Epithelial cell of esophagus (primary cell): ENCODE measurements around the gene MTX1.

Experiments
- DNase-seq: peaks from one replicate; pipeline ENCODE4 v3.0.0; 2010; ENCODE audit warnings: low read depth
- H3K4me3 ChIP-seq: 2 replicates; pipeline ENCODE4 v1.5.1; 2011; ENCODE audit warnings: mild to moderate bottlenecking, low read length, control low read depth
- CTCF ChIP-seq: IDR thresholded peaks from 2 replicates; pipeline ENCODE4 v1.5.1; 2011; ENCODE audit warnings: low read depth, mild to moderate bottlenecking, low read length, control low read depth, inconsistent platforms; ENCODE audit not compliant: insufficient read depth; ENCODE audit errors: missing control alignments

The MTX1 gene

GRCh38 chr1:155195201-155196102 is 13.0 kb upstream of the MTX1 start:
- no peak for DNase-seq
- TF ChIP-seq CTCF: no peak
- peak overlapping the region; percentile 49 for H3K4me3 ChIP-seq

- no peak for TF ChIP-seq CTCF
- no peak overlapping the region for H3K4me3 ChIP-seq
- DNase-seq: no peak
Observed at GRCh38 chr1:155196103-155196892, 12.2 kb upstream of the MTX1 start.

GRCh38 chr1:155196893-155197638 is 11.4 kb upstream of the MTX1 start:
- no peak for DNase-seq
- no peak overlapping the region for H3K4me3 ChIP-seq

GRCh38 chr1:155197901-155198546 is 10.5 kb upstream of the MTX1 start:
- no peak for DNase-seq
- no peak for TF ChIP-seq CTCF
- H3K4me3 ChIP-seq: no peak overlapping the region

More at GRCh38 chr1:155196893-155197638, 11.4 kb upstream of the MTX1 start:
- TF ChIP-seq CTCF: no peak

GRCh38 chr1:155198547-155198906 is 10.0 kb upstream of the MTX1 start:
- TF ChIP-seq CTCF: no peak

GRCh38 chr1:155199792-155200191 is 8.7 kb upstream of the MTX1 start:
- no peak for DNase-seq
- H3K4me3 ChIP-seq: no peak overlapping the region
- TF ChIP-seq CTCF: no peak

More at GRCh38 chr1:155198547-155198906, 10.0 kb upstream of the MTX1 start:
- H3K4me3 ChIP-seq: no peak overlapping the region
- DNase-seq: no peak
